SK-N-SH (cell line): ENCODE data around the gene MYO1D.

Source experiments
- EZH2phosphoT487 ChIP-seq: fragments of 200-600 bp; sonication (generic); IDR thresholded peaks from 2 replicates; pipeline ENCODE4 v1.6.1; 2017; ENCODE audit warnings: low read depth, mixed run types, mild to moderate bottlenecking, antibody characterized with exemption, moderate library complexity, borderline replicate concordance
- GABPA ChIP-seq: IDR thresholded peaks from 2 replicates; pipeline ENCODE4 v1.4.0; 2012; ENCODE audit warnings: low read depth, mild to moderate bottlenecking
- RFX5 ChIP-seq: IDR thresholded peaks from 2 replicates; pipeline ENCODE4 v1.6.1; 2012; ENCODE audit warnings: mild to moderate bottlenecking, improper control_type of control experiment, low read length
- TAF1 ChIP-seq: IDR thresholded peaks from 2 replicates; pipeline ENCODE4 v1.6.1; 2012; ENCODE audit warnings: low read depth, mild to moderate bottlenecking, low read length, moderate library complexity, borderline replicate concordance
- TF ChIP-seq, protein P1 (sequence below): fragments of 200-600 bp; sonication (generic); IDR thresholded peaks from 2 replicates; pipeline ENCODE4 v1.6.1; 2017; ENCODE audit warnings: antibody characterized with exemption, mild to moderate bottlenecking, moderate library complexity

DNA sequence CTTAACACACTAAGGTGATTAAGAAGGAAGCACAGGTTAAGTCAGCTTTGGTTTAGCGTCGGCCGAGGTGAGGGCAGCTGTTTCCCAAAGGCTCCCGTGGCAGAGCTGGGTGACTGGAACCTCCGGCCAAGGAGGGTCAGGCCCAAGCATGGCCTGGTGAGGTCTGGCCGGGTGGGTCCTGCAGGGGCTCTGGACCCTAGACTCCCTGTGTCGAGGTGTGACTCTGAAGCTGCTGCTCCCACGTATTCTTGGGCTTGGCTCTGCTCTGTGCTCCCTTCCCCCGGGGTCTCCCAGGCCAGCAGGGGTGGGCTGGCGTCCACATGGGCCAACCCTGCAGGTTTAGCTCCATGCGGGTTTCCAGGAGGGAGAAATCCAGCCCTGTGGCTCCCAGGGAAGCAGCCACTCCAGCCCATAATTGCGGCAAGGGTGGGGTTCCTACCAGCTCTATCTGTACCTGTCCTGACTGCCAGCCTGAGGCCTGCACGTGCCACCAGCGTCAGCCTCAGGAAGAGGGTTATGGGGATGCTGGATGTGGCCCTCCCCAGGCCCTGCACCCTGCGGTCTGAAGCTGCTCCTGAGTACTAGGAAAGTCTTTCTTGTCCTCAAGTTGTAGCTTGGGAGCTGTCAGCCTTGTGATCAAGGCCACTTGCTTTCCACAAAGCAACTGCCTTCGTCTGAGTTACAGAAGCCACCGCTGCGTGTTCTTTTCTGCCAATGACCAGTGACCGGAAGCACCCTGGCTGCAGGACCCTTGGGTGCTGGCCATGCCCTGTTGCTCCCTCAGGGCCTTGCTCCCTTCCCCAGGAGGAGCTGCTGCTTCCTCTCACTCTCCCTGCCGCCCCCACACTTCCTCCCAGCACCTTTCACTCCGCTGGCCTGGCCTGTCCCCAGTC is 385.3 kb downstream of the MYO1D start:
- TF ChIP-seq, protein P1, sequence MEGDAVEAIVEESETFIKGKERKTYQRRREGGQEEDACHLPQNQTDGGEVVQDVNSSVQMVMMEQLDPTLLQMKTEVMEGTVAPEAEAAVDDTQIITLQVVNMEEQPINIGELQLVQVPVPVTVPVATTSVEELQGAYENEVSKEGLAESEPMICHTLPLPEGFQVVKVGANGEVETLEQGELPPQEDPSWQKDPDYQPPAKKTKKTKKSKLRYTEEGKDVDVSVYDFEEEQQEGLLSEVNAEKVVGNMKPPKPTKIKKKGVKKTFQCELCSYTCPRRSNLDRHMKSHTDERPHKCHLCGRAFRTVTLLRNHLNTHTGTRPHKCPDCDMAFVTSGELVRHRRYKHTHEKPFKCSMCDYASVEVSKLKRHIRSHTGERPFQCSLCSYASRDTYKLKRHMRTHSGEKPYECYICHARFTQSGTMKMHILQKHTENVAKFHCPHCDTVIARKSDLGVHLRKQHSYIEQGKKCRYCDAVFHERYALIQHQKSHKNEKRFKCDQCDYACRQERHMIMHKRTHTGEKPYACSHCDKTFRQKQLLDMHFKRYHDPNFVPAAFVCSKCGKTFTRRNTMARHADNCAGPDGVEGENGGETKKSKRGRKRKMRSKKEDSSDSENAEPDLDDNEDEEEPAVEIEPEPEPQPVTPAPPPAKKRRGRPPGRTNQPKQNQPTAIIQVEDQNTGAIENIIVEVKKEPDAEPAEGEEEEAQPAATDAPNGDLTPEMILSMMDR, result no peak
- TF ChIP-seq RFX5 (no peak), EZH2phosphoT487 (no peak), GABPA (no peak), TAF1 (no peak)
